Hepatocyte (in vitro differentiated cells): Measurements from ENCODE around the gene PHF19.

Source experiments
- EZH2 ChIP-seq: fragments of 200-600 bp; sonication (generic); IDR thresholded peaks from 2 replicates; pipeline ENCODE4 v1.6.1; 2016; ENCODE audit warnings: antibody characterized with exemption, mild to moderate bottlenecking, borderline replicate concordance
- EZH2phosphoT487 ChIP-seq: fragments of 200-600 bp; sonication (generic); IDR thresholded peaks from one replicate; pipeline ENCODE4 v1.6.1; 2018; ENCODE audit warnings: antibody characterized with exemption, mild to moderate bottlenecking, low read depth, moderate library complexity; ENCODE audit not compliant: unreplicated experiment, severe bottlenecking
- TF ChIP-seq, protein P1 (sequence below): fragments of 200-600 bp; sonication (generic); IDR thresholded peaks from 2 replicates; pipeline ENCODE4 v1.5.1; 2016; ENCODE audit warnings: antibody characterized with exemption, mild to moderate bottlenecking; ENCODE audit not compliant: poor library complexity

- TF ChIP-seq, protein P1, sequence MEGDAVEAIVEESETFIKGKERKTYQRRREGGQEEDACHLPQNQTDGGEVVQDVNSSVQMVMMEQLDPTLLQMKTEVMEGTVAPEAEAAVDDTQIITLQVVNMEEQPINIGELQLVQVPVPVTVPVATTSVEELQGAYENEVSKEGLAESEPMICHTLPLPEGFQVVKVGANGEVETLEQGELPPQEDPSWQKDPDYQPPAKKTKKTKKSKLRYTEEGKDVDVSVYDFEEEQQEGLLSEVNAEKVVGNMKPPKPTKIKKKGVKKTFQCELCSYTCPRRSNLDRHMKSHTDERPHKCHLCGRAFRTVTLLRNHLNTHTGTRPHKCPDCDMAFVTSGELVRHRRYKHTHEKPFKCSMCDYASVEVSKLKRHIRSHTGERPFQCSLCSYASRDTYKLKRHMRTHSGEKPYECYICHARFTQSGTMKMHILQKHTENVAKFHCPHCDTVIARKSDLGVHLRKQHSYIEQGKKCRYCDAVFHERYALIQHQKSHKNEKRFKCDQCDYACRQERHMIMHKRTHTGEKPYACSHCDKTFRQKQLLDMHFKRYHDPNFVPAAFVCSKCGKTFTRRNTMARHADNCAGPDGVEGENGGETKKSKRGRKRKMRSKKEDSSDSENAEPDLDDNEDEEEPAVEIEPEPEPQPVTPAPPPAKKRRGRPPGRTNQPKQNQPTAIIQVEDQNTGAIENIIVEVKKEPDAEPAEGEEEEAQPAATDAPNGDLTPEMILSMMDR = no peak
- TF ChIP-seq EZH2 = no peak
- TF ChIP-seq EZH2phosphoT487 = no peak
Observed at GRCh38 chr9:120808931-120809330, 68.1 kb downstream of the PHF19 start.
